Measurements from ENCODE around the gene ELMO1. TPM values are rescaled to one million over a fixed set of nuclear protein-coding genes. Genes with fewer than 3 reads are reported as not detected.

ELMO1 gene
- total and polyA plus RNA-seq, 4 donors: 6.7 to 51.5 (median 14.8) TPM

GRCh38 chr7:37176079-37176478 is 272.6 kb downstream of the ELMO1 start (continued):
- TF ChIP-seq REST (IDR thresholded peaks at IDR 0.05): no peak
- TF ChIP-seq ATF3 (IDR thresholded peaks at IDR 0.05): no peak
- TF ChIP-seq GABPA (IDR thresholded peaks at IDR 0.05 in 1 of 2, conservative IDR thresholded peaks at IDR 0.05 in 1 of 2): no peak
- no peak for TF ChIP-seq RXRA (IDR thresholded peaks at IDR 0.05)
- no peak for TF ChIP-seq TAF1 (conservative IDR thresholded peaks at IDR 0.05)
- no peak for TF ChIP-seq FOXA2 (IDR thresholded peaks at IDR 0.05)
- no peak for TF ChIP-seq MAX (IDR thresholded peaks at IDR 0.05)
- TF ChIP-seq SP1 (IDR thresholded peaks at IDR 0.05): no peak

GRCh38 chr7:37174460-37174859 is 274.2 kb downstream of the ELMO1 start:
- Histone ChIP-seq H3K9ac (ENCODE audit: low read depth in 1 of 2, low read length in 2 of 2) (no peak overlapping the region), H3K27me3 (ENCODE audit: control insufficient read depth in 4 of 4, insufficient read depth in 4 of 4, low read length in 3 of 4) (no peaks in the 10 kb centered on the region), H3K4me3 (ENCODE audit: low read depth in 1 of 3, low read length in 3 of 3) (no peak overlapping the region), H3K4me1 (ENCODE audit: control insufficient read depth in 4 of 4, insufficient read depth in 4 of 4, low read length in 3 of 4) (no peaks in the 10 kb centered on the region), H3K36me3 (ENCODE audit: control insufficient read depth in 4 of 4, insufficient read depth in 3 of 4, low read depth in 1 of 4, low read length in 3 of 4) (peaks cover 0 to 8% (median 2%) of the 10 kb centered on the region in 4 donors), H3K27ac (ENCODE audit: low read depth in 1 of 2, low read length in 2 of 2) (no peak overlapping the region), H3K9me3 (ENCODE audit: control insufficient read depth in 4 of 4, low read length in 3 of 4) (no peaks in the 10 kb centered on the region)
- 97% methylated on average over 5 of the region's 5 CpGs for WGBS
- no peak for DNase-seq (ENCODE audit: low spot score)
- TF ChIP-seq RAD21 (IDR thresholded peaks at IDR 0.05): no peak
- TF ChIP-seq RXRA (IDR thresholded peaks at IDR 0.05): no peak
- TF ChIP-seq JUND (IDR thresholded peaks at IDR 0.05): no peak
- no peak for TF ChIP-seq ZBTB33 (IDR thresholded peaks at IDR 0.05)
- no peak for TF ChIP-seq CTCF (IDR thresholded peaks at IDR 0.05; ENCODE audit: low read depth, low read length, missing input control)
- no peak for TF ChIP-seq FOXA1 (IDR thresholded peaks at IDR 0.05)
- TF ChIP-seq TAF1 (conservative IDR thresholded peaks at IDR 0.05): no peak
- no peak for TF ChIP-seq HNF4A (conservative IDR thresholded peaks at IDR 0.05)
- TF ChIP-seq HNF4G (IDR thresholded peaks at IDR 0.05): no peak
- TF ChIP-seq YY1 (IDR thresholded peaks at IDR 0.05): no peak
- TF ChIP-seq REST (IDR thresholded peaks at IDR 0.05): no peak
- no peak for TF ChIP-seq GABPA (IDR thresholded peaks at IDR 0.05 in 1 of 2, conservative IDR thresholded peaks at IDR 0.05 in 1 of 2)
- no peak for TF ChIP-seq SP1 (IDR thresholded peaks at IDR 0.05)

All from liver (tissue), 9 donors.